Activated B cell treated with CpG ODN at 0.5 μM for 24 hours (primary cell): ENCODE measurements around the gene ZNF574. TPM values are rescaled to one million over a fixed set of nuclear protein-coding genes. Genes with fewer than 3 reads are reported as not detected.

Experiments
- ATAC-seq: fragments of 200-7000 bp; cut with Tn5 transposase; one replicate; pipeline ENCODE4 v1.10.0; 2021; ENCODE audit warnings: low read depth, mild to moderate bottlenecking, moderate library complexity
- CTCF ChIA-PET: fragments of 350-600 bp; sonication (Branson Sonifier 250); formaldehyde crosslinking; loops from one replicate; lab custom pipeline; 2021; ENCODE audit warnings: antibody characterized with exemption; lab: Charles Lee
- POLR2A ChIA-PET: fragments of 350-600 bp; sonication (Branson Sonifier 250); formaldehyde crosslinking; loops from one replicate; lab custom pipeline; 2021; ENCODE audit warnings: antibody characterized with exemption; lab: Charles Lee
- DNase-seq: peaks from one replicate; pipeline ENCODE4 v3.0.0; 2022
- H3K27ac Mint-ChIP-seq: one replicate; pipeline ENCODE4 v1.8.0; 2020; ENCODE audit warnings: mixed read lengths
- H3K27me3 Mint-ChIP-seq: one replicate; pipeline ENCODE4 v1.8.0; 2021; ENCODE audit warnings: mixed read lengths
- H3K36me3 Mint-ChIP-seq: one replicate; pipeline ENCODE4 v1.8.0; 2021; ENCODE audit warnings: low read depth, mixed read lengths
- H3K4me1 Mint-ChIP-seq: one replicate; pipeline ENCODE4 v1.8.0; 2021; ENCODE audit warnings: mixed read lengths
- H3K4me3 Mint-ChIP-seq: one replicate; pipeline ENCODE4 v1.8.0; 2020; ENCODE audit warnings: mild to moderate bottlenecking, mixed read lengths
- H3K9me3 Mint-ChIP-seq: one replicate; pipeline ENCODE4 v1.8.0; 2020; ENCODE audit warnings: mixed read lengths
- intact Hi-C: fragments of 100-400 bp; cut with micrococcal nuclease; formaldehyde crosslinking; loops from one replicate; pipeline ENCODE4 v1.15.1; 2024
- total RNA-seq: library from RNA; stranded (reverse); gene quantifications from 2 replicates; pipeline ENCODE4 v1.2.3, GENCODE V29; 2022
- TF ChIP-seq, protein P1 (sequence below): fragments of 200-600 bp; IDR thresholded peaks from one replicate; pipeline ENCODE4 v1.8.0; 2022; ENCODE audit warnings: antibody characterized with exemption, mild to moderate bottlenecking

ZNF574 gene
- 27.7 and 29.6 TPM in 2 replicates for total RNA-seq

- POLR2A ChIA-PET = interaction anchor here (0.6 to 2.2 kb wide), 21 partner anchors 9 to 348 kb away, joined by 3 to 21 read pairs (median 4); partner anchors contain the start of genes DEDD2 and GSK3A
- peaks cover 47% of the 10 kb centered on the region for H3K36me3 Mint-ChIP-seq
- no peaks in the 10 kb centered on the region for H3K27me3 Mint-ChIP-seq
- peak within 1 kb of the TSS; percentile 93 for H3K4me3 Mint-ChIP-seq
- ATAC-seq = peak; percentile 95
- H3K4me1 Mint-ChIP-seq = peaks cover 37% of the 10 kb centered on the region
- TF ChIP-seq, protein P1, sequence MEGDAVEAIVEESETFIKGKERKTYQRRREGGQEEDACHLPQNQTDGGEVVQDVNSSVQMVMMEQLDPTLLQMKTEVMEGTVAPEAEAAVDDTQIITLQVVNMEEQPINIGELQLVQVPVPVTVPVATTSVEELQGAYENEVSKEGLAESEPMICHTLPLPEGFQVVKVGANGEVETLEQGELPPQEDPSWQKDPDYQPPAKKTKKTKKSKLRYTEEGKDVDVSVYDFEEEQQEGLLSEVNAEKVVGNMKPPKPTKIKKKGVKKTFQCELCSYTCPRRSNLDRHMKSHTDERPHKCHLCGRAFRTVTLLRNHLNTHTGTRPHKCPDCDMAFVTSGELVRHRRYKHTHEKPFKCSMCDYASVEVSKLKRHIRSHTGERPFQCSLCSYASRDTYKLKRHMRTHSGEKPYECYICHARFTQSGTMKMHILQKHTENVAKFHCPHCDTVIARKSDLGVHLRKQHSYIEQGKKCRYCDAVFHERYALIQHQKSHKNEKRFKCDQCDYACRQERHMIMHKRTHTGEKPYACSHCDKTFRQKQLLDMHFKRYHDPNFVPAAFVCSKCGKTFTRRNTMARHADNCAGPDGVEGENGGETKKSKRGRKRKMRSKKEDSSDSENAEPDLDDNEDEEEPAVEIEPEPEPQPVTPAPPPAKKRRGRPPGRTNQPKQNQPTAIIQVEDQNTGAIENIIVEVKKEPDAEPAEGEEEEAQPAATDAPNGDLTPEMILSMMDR = no peak
- H3K9me3 Mint-ChIP-seq = no peaks in the 10 kb centered on the region
- intact Hi-C loops = loop anchor here (1.0 to 5.0 kb wide), 5 partner anchors 9 to 321 kb away; partner anchors contain the start of genes CD79A, MEGF8 and POU2F2
- H3K27ac Mint-ChIP-seq = peak within 1 kb of the TSS; percentile 99
- CTCF ChIA-PET = no interaction called here
- peak; percentile 91 for DNase-seq
Measured at GRCh38 chr19:42075616-42076379, at the start of gene ZNF574. ZNF574 (plus strand) TSS chr19:42076166; CDS start chr19:42078607, 2,441 bp downstream.

GRCh38 chr19:42028304-42029216, 47.4 kb upstream of the ZNF574 start:
- H3K27me3 Mint-ChIP-seq = peaks cover 27% of the 10 kb centered on the region
- ATAC-seq (no peak), DNase-seq (no peak)
- H3K27ac Mint-ChIP-seq = no peak overlapping the region
- H3K9me3 Mint-ChIP-seq = no peaks in the 10 kb centered on the region
- ChIA-PET CTCF (no interaction called here), POLR2A (interaction anchor here (0.7 kb wide), 1 partner anchor 149 kb away, joined by 3 read pairs; no protein-coding TSS in a partner anchor)
- no peak overlapping the region for H3K4me3 Mint-ChIP-seq
- intact Hi-C loops = no loop called here
- no peaks in the 10 kb centered on the region for H3K36me3 Mint-ChIP-seq
- TF ChIP-seq, protein P1 = no peak
- H3K4me1 Mint-ChIP-seq = no peaks in the 10 kb centered on the region

DNA sequence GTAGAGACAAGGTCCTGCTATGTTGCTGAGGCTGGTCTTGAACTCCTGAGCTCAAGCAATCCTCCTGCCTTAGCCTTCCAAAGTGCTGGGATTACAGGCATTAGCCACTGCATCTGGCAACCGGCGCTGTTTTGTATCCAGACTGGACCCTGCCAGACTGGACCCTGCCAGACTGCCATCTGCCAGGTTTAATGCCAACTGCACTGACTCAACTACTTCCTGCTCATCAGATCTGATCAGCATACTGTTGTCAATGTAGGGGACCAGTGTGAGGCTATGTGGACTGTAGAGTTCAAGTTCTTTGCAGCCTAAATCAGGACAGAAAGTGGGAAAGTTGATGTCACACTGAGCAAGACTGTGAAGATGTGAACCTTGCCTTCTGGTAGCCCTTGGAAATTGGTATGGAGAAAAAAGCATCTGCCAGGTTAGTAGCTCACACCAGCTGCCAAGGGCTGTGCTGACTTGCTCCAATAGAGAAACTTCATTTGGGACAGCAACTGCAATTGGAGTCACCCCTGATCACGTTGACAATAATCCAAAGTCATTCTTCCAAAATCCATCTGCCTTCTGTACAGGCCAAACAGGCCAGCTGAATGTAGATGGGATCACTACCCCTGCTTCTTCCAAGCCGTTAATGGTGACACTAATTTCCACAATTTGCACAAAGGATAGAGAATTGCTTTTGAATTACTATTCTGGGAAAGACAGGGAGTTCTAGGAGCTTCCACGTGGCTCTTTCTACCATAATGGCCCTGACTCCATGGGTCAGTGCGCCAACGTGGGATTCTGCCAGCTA, 45.1 kb upstream of the ZNF574 start:
- Mint-ChIP-seq H3K36me3 (no peaks in the 10 kb centered on the region), H3K9me3 (no peaks in the 10 kb centered on the region), H3K27me3 (peaks cover 18% of the 10 kb centered on the region), H3K27ac (no peak overlapping the region), H3K4me3 (no peak overlapping the region), H3K4me1 (peaks cover 4% of the 10 kb centered on the region)
- CTCF ChIA-PET = no interaction called here
- intact Hi-C loops = no loop called here
- TF ChIP-seq, protein P1 = no peak
- ATAC-seq (no peak), DNase-seq (no peak)
- POLR2A ChIA-PET = no interaction called here

- POLR2A ChIA-PET = interaction anchor here (0.7 kb wide), 1 partner anchor 734 kb away, joined by 4 read pairs; no protein-coding TSS in a partner anchor
- intact Hi-C loops = no loop called here
- peaks cover 4% of the 10 kb centered on the region for H3K4me1 Mint-ChIP-seq
- H3K27me3 Mint-ChIP-seq = peaks cover 14% of the 10 kb centered on the region
- no peak for DNase-seq
- H3K27ac Mint-ChIP-seq = no peak overlapping the region
- CTCF ChIA-PET = no interaction called here
- TF ChIP-seq, protein P1 = no peak
- ATAC-seq = no peak
- H3K4me3 Mint-ChIP-seq = no peak overlapping the region
- H3K36me3 Mint-ChIP-seq = no peaks in the 10 kb centered on the region
- H3K9me3 Mint-ChIP-seq = no peaks in the 10 kb centered on the region
Measured at GRCh38 chr19:42032431-42032830, 43.5 kb upstream of the ZNF574 start.
